IPS-NIHi7 (cell line): ENCODE results near the gene CLEC17A.
A peak's percentile ranks its signal among the peaks of the same experiment; 100 is the strongest.
"Not testable (repeated sequence)": the region's sequence is repeated elsewhere in the genome, so short reads cannot be mapped to it uniquely, and the experiment has no call there.

Experiments used
- DNase-seq: peaks from one replicate; pipeline ENCODE4 v3.0.0; 2012; ENCODE audit warnings: mixed read lengths; ENCODE audit errors: extremely low spot score

The CLEC17A gene

DNA sequence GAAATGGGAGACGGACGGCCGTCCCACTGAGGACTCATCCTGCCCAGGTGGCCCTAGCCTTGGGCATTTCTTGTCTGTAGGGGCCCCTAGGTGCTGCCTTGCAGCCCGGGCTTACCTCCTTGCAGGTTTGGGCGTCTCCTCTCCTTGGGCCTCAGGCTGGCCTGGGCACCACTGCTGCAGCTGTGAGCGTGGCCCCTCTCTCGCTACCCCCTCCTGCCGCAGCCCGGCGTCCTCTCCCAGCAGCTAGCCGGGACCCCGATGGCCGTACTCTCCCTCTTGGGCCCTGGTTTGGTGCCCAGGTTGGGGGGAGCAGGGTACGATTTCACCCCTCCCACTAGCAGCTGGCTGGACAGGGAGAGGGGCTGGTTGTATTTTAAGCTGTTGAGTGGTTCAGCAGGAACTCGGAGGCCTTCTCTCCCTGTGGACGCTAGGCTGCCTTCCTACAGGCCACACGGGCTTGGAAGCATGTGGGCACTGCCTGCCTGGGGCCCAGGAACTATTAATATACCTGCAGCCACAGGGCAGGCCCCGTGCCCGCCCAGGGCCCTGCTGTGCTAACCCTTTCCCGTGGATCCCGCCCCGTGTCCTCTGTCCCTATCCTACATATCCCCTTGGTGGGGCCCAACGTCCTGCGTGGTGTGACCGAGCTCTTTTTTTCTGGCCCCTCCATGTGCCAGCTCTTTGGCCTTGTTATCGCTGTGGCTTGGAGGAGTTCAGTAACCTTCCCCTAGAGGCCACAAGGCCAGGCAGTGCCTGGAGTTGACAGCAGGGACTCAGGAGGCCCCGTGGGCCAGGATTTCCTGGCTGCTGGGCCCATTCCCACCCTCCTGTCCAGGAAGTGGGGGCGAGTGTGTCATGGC is 22.7 kb upstream of the CLEC17A start:
- DNase-seq: no peak

GRCh38 chr19:14560776-14561108 is 22.1 kb upstream of the CLEC17A start:
- no peak for DNase-seq

DNA sequence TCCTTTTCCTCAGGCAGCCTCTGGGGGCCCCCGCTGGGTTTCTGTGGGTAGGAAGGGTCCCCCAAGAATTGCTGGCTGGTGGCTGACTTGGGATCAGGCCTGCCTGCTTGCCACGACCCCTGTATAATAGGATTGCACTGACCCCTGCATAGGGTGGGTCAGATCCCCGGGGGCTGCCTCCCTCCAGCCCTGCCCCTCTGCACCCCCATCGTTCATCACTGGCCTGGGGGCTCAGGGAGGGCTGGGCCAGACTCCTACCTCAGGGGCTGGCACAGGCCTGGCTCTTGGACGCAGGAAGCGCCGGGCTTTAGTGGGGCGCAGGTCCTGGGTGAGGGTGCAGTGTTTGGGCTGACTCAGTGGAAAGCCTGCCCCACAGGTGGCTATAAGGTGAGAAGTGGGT is 21.6 kb upstream of the CLEC17A start:
- no peak for DNase-seq

DNA sequence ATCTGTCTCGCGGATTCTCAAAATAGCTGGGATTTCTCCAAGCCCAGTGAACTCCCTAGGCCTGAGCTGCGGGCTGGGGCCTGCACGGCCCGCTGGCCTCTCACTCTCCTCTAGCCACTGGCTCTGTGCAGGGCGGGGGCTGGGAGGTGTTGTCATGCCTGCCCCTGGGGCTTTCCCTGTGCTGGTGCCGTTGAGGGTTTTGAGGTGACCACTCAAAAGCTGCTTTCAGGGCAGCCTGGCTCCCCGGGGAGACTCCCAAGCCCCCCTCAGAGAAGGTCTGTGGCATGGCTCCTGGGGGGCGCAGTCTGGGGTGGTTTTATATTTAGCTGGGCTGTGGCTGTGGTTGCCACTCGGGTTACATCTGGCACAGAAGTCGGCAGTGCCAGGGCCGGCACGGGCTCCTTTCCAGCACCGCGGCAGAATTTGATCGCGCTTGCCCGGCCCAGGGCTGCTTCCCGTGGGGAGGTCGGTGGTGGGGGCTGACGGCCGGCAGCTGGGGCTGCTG is 21.0 kb upstream of the CLEC17A start:
- no peak for DNase-seq

- no peak for DNase-seq
Measured at GRCh38 chr19:14562660-14563589, 20.0 kb upstream of the CLEC17A start.

- DNase-seq: no peak
Measured at GRCh38 chr19:14563590-14563926, 19.3 kb upstream of the CLEC17A start.

- DNase-seq: peak; percentile 91
Measured at GRCh38 chr19:14563989-14564651, 18.8 kb upstream of the CLEC17A start.

- DNase-seq: not testable (repeated sequence)
Measured at GRCh38 chr19:14564652-14565297, 18.1 kb upstream of the CLEC17A start.

- no peak for DNase-seq
Measured at GRCh38 chr19:14565298-14565679, 17.6 kb upstream of the CLEC17A start.

- no peak for DNase-seq
Measured at GRCh38 chr19:14565765-14566711, 16.8 kb upstream of the CLEC17A start.

DNA sequence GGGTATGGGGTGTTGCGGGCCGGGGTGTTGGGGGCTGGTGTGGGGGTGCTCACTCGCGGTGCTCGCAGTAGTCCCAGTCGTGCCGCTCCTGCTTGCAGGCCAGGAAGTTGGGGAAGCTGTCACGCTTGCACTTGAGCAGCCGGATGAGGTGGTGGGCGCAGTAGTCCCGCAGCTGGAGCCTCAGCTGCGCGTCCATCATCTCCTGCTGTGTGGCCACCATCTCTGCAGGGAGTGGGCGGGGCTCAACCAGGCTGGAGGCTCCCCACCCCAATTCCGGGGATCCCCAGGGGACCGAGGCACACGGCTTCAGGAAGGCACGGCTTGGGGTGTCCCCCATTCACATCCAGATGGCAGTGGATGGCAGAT is 16.2 kb upstream of the CLEC17A start:
- DNase-seq: no peak

DNA sequence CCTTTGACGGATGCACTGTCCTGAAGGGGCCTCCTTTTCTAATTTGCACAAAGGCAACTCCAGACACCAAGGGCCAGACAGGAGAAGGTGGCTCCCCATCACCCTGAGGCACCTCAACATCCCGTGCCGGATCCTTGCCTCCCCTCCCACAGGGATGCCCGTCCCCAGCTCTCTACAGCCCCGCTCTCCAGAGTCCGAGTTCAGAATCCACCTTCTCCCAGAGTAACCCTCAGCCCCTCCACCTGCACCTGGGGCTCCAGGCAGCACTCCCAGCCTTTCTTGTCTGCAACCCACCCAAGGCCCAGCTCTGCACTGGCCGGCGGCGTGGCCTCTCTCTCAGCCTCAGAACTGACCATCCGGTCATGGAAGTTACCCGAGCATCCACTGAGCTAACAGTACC is 15.8 kb upstream of the CLEC17A start:
- no peak for DNase-seq

- no peak for DNase-seq
Measured at GRCh38 chr19:14570864-14571527, 11.9 kb upstream of the CLEC17A start.

DNA sequence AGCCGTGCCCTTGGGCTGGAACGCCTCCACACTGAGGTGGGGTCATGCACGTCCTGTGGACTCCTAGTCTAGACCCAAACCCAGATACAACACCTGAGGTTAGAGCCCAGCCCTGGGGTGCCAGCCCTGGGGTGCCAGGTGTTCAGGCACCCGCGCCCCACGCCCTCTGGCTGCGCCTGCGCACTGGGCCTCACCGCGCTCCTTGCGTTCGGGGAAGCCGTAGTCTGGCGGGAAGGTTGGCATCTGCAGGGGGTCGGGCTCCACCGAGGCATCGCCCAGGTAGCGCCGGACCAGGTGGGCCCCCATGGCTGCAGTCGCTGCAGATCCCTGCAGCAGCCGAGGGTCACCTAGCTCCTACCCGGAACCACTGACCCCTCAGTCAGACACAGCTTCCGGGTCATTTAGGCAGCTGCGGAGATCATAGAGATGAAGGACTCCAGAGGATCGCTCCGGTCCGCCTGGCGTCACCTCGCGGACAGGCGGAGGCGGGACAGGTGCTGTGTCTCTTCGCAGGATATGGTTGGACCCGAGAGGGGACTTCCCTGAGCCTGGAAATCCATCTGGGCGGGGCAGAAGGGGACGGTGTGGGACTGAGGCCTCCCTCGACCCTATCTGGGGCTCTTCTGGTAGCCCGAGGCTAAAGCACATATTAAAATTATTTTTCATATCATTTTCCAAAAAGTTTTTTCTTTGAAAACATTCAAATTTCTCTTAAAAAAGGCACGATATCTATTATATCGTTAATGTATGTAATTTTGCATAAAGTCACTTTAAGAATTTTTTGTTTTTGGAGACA is 11.0 kb upstream of the CLEC17A start, which contains the start of gene NDUFB7:
TSS of gene NDUFB7 (minus strand) at position 372 of the 796 bp plus-strand sequence. CDS start at position 306, 66 bp downstream.
- DNase-seq: peak; percentile 94

DNA sequence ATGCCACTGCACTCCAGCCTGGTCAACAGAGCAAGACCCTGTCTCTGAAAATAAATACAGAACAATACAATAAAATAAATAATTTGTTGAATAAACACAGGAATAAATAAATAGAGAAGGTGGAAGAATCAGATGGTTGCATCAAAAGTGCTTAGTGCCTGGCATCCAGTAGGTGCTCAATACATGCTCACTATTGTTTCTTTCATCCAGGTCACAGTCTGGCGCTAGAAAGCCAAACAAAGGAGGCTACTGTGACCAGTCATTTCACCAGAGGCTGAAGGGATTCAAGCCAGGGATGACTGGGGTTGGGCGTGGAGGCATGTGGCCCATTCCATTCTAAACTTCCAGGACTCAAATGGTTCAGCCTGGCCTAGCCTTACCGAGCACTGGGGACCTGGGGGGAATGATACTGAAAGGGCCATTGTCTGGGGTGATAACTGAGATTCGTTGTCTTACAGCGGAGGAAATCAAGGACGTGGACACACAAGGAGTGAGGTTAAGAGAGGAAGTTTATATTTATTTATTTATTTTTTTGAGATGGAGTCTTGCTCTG is 7.4 kb upstream of the CLEC17A start:
- DNase-seq: no peak

DNA sequence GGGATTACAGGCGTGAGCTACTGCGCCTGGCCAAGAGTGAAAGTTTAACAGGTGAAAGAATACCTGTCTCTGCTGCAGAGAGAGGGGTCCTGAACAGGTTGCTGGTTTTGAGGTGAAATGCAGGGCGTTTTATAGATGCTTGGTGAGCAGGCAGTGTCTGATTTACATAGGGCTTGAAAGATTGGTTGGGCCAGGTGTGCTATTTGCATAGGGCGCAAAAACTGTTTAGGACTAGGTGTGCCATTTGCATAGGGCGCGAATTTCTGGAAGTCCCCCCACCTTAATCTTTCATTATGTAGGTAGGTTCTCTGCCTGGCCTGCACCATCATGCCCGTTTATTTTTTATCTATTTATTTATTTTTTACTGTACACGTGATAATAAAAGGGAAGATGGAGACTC is 6.5 kb upstream of the CLEC17A start:
- DNase-seq: no peak

- DNase-seq: no peak
Measured at GRCh38 chr19:14577264-14577663, 5.6 kb upstream of the CLEC17A start.

- DNase-seq: peak; percentile 44
Measured at GRCh38 chr19:14577885-14578427, 4.9 kb upstream of the CLEC17A start.
